Stimulated activated CD4-positive, alpha-beta T cell treated with anti-CD3 and anti-CD28 coated beads, TNF-alpha, amount 100 ng/mL, for 48 hours (primary cell): ENCODE measurements around the gene NCKAP5L.

Experiments used
- DNase-seq, 3 donors: peaks; one replicate each; pipeline ENCODE4 v3.0.0-alpha.2; 2020; ENCODE audit warnings: low read depth in 3 of 3

Gene NCKAP5L

DNA sequence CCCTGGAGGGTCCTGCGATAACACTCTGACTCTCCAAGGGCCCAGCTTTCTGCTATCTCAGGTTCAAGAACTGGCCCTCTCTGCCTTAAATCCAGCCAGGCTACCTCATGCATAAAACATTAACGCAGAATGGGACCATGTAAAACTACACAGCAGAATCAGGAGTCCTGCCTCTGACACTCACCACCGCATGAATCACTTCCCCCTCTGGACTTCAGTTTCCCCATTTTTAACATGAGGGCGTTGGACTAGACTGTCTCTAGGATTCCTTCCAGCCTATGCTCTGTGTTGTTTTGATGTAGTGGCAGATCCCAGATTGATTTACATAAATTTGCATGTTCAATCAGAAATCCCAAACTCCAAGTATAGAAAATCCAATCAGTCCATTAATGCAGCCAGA is 3.3 kb downstream of the NCKAP5L start:
- DNase-seq: no peak

DNA sequence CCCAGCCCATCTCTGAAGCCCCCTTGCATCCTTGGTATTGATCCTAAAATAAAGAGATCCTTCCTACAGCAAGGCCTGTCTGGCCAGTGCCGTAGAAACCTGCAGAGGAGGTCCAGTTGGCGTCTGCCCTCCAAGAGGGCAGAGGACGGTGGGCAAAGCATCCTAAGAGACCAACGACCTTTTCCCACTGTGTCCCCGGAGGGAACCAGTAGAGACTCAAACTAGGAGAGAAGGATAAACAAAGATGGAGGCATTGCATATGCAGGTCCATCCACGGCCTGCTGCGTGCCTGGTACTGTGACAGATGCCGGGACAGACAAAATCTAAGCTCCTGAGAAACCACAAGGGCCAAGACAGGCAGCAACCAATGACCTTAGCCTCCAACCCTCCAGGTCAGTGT is 3.8 kb downstream of the NCKAP5L start:
- no peak for DNase-seq

DNA sequence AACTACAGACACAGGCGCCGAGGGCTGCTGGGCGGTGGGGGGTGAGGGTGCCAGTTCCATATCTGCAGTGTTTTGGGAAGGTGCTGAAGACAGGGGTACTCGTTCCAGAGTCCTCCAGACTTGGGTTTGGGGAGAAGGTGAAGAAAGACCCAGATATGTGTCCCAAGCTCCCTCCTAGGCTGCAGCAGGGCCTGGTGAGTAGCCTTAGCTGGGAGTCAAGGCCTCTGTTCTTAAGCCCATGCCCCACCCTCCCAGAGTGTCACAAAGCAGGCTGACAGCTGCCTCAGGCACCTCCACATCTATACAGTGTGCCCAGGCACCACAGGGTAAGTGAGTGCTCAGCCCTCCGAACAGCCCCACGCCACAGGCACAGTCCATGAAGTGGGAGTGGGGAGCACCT is 4.3 kb downstream of the NCKAP5L start:
- DNase-seq: no peak

DNA sequence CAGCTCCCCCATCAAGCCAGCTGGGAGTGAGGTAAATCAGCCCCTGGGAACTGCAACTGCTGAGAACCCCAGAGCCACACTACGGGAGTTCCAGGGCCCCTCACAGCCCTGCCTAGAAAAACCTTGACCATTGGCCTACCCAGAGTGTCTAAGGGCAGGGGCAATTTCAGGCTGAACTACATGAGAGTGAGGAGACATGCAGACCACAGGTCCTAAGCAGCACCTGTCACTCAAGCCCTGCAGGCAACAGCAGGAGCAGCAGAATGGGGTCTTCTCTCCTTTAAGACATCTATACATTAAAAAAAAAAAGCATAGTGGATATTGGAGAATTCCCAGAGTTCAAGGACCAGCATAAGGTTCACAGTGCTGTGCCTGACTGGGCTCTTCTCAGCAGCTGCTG is 4.9 kb downstream of the NCKAP5L start:
- no peak for DNase-seq

DNA sequence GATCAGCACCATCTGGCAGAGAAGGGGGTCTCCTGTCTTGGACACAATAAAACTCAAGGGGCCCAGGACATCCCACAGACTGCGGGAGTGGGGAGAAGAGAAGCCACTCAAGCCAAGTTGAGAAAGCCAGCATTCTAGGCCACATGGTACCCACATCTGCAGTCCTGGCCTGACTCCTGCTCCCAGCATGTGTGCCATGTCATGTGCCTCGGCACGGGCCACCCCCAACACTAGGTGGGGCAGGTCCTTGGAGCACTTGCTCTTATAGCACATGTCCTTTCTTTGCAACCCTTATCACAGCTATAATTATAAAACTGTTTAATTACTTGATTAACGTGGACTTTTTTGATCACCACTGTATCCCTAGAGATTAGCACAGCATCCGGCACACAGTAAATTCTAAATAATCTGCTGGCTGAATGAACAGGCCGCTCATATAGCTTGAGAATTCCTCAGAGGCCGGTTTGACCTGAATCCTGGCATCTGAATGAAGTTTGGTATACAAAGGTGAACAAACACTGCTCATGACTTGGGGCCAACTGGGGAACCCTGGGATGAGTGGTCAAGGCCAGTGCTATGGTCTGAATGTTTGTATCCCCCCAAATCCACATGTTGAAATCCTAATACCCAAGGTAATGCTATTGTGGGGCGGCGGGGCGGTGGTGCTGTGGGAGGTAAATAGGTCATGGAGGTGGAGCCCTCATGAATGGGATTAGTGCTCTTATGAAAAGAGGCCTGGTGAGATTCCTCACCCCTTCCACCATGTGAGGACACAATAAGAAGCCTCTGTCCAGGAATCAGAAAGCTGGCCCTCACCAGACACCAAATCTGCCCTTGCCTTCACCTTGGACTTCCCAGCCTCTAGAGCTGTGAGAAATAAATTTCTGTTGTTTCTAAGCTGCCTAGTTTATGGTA is 6.6 kb downstream of the NCKAP5L start:
- no peak for DNase-seq

DNA sequence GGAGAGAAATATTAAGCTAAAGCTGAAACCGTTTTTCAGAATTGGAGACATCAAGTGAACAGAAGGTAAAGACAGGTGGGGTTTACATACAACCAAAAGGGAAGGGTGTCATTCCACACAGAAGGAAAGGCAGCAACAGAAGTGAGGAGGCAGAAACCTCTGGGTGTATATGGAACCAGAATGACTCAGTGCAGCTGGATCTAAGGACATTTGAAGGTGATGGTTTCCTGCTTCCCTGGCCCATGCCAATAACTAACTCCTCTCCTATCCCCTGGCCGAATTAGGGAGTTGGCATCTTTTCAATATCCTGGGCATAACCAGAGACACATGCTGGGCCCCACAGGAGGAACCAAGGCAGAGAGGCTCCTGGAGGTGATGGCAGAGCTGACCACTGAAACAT is 8.4 kb downstream of the NCKAP5L start:
- no peak for DNase-seq

DNA sequence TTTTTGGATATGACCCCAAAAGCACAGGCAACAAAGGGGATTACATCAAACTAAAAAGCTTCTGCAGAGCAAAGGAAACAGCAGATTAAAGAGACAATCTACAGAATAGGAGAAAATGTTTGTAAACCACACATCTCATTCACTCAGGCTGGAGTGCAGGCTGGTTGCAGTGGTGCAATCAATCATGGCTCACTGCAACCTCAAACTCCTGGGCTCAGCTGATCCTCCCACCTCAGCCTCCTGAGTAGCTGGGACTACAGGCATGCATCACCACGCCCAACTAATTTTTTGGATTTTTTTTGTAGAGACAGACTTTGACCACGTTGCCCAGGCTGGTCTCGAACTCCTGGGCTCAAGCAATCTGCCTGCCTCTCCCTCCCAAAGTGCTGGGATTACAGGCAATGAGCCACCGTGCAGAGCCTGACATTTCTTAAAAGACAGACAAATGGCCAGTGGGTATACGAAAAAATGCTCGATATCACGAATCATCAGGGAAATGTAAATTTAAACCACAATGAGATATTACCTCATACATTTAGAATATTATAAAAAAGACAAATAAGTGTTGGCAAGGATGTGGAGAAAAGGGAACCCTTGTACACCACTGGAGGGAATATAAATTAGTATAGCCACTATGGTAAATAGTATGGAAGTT is 9.8 kb downstream of the NCKAP5L start:
- no peak for DNase-seq

DNA sequence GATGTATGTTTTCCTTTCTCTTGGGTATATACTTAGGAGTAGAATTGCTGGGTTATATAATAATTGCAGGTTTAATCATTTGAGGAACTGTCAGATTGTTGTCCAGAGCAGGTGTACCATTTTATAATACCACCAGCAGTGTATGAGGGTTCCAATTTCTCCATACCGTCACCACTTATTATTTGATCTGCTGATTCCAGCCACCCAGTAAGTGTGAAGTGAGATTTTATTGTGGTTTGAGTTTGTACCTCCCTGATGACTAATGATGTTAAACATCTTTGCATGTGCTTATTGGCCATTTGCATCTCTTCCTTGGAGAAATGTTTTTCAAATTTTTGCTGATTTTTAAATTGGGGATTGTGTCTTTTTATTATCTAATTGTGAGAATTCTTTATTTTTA is 15.1 kb downstream of the NCKAP5L start:
- DNase-seq: no peak

DNA sequence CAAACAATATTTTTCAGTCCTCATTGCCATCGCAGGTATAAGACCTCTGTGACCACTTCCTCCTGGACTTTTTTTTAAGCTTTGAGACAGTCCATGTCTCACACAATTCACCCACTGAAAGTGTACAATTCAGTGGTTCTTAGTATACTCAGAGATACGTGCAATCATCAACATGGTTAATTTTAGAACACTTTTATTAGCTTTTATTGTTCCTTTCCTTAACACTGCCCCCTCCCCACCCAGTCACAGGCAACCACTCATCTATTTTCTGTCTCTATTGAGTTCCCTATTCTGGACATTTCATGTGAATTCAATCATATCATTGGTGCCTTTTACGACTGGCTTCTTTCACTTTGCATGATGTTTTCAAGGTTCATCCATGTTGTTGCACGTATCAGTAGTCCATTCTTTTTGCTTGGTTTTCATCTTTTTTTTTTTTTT is 16.2 kb downstream of the NCKAP5L start:
- no peak for DNase-seq

DNA sequence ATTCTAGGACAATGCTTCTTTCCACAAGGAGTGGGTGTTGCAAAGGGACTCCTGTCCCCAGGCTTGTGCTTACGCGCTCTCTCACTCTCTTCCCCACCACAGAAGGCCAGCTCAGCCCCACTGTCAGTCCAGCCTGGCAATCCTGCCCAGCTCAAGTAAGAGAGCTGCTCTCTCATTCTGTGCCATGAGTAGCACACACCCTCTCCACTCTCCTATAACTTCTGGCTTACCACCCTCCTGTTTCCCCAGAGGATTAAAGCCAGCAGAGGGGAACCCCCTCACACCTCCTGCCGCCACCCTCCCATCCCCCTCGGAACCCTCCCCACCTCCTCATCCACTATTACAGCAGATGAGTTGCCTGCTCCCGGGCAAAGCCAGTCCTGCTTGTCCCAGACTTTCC is 17.1 kb downstream of the NCKAP5L start:
- no peak for DNase-seq

DNA sequence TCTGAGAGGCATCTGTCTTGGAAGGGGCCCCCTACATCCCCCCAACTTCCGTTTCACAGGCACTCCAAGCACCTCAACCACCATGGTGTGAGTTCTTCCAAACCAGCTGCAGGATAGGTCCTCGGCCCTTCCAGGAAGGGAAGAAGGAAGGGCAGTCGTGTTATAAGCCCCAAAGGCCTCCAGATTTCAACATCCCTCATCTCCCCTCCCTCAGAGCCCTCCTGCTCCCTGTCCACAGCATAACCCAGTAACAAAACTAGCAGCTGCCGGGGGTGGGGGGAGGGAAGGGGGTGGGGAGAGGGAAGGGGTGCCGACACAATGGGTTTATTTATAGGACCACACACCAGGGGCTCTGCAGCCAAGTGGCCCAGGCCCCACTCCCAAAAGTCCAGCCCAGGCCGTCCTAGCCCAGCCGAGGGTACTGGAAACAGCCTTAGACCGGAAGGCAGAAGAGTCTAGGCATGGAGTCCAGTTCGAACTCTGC is 18.3 kb downstream of the NCKAP5L start:
- no peak for DNase-seq

DNA sequence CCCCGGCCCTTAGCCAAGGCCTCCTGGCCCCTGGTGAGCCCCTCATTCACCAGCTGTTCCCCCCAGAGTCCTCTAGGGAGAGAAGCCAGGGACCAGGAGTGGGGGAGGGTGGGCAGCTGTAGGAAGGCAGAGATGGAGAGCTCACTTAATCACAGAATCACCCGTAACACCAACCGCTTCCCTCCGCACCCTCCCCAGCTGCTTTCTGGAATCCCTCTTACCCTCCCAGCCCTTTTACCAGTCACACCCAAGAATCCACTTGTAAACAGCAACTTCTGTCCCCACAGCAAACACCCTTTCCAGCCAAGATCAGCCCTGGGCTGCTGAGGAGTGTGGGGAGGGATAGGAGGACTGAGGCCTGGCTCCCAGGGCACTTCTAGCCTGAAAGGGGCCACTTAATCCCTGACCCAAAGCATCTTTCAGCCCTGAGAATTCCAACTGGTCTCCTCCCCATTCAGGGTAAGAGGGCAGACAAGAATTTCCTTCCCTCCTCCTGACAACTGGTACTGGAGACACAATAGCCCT is 18.8 kb downstream of the NCKAP5L start:
- no peak for DNase-seq

DNA sequence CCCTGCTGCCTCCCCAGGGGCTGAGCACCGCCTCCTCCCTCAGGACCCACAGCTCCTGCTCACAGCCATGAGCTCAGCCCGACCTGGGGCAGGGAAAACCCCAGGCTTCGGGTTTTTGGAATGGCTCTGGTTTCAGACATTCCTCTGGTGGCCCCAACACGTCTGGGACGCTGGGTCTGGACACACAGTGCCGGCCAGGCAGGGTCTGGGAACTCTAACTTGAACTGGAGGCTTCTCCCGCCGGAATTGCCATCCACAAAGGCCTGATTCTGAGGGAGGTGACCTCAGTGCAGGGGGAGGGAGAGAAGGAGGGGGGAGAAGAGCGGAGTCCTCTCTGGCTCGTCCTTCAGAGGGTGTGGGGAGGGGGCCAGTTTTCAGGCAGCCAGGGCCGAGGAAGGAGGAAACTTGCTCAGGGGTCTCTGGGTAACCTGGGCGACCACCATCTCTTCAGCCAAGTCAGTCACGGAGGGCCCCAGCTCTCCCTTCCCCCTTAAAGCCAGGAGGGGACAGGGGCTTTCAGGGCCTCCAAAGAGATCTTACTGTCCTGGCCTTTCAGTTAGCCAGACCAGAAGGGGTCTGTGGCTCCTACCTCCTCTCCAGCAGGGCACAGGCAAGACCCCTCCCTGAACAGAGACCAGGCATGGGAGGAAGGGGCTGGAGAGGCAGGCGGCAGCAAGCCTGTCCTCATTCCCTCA is 19.4 kb downstream of the NCKAP5L start:
- no peak for DNase-seq

DNA sequence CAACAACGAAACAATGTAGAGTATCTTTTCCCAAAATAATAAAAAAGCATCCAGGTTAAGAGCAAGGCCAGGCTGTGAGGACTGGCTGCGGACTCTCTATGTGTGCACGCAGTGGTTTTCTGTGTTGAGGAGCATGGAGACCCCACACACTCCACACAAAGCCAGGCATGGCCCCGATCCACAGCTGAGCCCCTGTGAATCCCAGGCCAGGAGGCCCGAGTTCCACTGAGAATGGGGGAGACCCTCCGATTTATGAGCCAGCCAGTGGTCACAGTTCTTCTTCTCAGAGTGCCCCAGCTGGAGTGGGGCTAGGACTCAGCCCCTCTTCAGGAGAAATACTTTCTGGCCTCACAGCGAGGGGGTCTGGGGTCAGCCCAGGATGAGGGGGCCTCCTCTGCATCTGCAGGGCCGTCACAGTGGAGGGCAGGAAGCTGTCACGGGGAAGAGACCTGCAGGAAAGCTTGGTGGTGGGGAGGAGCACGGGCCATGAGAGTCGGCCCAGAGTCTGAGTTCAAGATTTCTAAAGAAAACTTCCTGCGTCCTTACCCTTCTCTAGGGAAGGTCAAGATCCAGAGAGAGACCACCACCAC is 20.1 kb downstream of the NCKAP5L start:
- no peak for DNase-seq

DNA sequence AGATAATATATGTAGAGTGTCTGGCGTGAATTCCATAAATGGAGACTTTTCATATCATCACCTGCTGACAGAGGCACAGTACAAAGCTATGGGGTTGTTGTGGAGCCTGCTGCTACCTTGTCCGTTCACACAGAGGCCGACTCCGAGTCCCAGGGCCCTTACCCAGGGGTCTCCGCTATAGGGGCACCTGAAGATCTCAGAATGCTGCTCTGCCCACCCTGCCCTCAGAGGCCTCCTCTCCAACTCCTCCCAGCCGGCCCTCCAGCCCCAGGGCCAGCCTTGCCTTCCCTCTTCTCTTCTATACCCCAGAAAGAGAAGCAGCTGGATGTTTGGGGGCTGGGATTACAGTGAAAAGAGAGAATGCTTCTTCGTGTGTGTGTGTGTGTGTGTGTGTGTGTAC is 21.3 kb downstream of the NCKAP5L start:
- DNase-seq: no peak

DNA sequence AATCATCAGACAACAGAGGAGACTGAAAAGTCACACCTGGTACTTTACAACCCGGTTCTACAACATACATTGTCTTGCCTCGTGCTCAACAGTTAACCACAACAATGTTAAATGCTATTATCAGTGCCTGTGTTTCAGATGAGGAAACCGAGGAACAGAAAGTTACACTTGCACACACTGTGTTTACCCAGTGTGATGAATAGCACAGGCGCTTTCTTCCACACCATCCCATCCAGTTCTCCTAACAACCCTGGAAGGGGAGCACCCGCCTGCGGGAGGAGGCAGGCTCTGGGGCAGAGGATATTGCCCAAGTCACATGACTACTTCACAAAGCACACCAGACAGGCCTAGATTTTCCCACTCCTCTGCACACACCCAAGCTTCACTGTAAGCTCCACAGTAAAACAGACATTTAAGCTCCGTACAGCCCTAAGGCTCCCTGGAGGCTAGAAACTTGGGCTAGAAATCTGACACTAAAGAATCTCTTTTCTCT is 21.8 kb downstream of the NCKAP5L start:
- no peak for DNase-seq

DNA sequence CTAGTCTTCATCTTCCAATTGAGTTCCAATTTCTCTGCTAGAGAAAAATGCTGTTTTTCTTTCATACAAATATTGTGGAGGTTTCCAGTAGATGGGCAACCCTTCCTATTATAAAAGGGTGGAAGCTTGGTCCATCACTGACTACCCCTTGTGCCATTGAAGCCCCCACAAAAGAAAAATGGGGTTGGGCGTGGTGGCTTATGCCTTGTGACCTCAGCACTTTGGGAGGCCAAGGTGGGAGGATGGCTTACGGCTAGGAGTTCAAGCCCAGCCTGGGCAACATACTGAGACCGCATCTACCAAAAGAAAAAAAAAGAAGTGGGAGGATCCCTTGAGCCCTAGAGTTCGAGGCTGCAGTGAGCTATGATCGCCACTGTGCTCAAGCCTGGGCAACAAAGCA is 22.8 kb downstream of the NCKAP5L start:
- DNase-seq: no peak

DNA sequence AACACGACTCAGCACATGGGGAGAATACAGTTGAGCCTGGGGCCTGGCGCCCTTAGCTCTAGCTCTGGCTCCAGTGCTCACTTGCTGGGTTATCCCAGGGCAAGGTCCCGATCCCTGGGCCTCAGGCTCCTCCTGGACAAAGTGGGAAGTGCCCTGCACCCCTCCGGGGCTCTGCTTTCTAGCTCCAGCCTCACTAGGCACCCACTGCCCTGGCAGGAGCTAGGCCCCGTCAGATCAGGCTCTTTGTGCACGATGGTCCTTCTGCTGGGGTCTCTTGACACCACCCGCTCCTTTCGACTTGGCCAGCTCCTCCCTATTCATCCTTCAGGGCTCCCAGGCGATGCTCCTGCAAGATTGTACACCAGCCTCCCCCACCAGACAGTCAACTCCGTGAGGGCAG is 23.4 kb downstream of the NCKAP5L start:
- no peak for DNase-seq

DNA sequence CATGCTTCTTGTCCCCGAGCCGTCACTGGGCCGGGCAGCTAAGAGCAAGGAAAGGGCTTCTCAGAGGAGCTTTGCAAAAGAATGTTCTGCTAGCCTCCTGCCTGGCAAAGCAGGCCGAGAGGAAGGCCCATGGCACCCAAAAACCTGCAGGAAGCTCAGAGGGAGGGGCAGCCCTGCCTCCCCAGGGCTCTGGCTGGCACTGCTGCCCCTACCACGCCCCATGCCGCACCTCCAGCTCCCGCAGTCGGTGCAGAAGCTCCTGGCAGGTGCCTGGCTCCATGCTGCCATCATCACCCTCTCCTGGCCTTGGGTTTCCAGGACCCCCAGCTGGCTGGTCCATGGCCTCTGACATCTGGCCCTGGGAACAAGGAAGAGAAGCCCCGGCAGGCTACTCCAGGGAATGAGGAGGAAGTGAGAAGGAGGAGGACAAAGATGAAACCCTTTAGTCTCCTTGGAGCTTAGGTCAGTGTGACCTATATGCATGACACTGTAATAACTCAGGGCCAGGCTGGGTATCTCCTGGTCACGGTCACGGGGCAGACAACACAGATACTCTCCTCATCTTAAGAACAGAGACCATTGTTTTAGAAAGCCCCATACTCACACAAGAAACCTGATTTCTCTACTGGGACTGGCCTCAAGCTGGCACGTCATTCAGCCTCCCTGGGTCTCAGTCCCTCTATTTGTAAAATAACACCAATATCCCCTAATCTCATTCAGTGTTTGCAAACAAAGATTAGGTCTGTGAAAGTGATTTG is 24.3 kb downstream of the NCKAP5L start:
- DNase-seq: no peak

DNA sequence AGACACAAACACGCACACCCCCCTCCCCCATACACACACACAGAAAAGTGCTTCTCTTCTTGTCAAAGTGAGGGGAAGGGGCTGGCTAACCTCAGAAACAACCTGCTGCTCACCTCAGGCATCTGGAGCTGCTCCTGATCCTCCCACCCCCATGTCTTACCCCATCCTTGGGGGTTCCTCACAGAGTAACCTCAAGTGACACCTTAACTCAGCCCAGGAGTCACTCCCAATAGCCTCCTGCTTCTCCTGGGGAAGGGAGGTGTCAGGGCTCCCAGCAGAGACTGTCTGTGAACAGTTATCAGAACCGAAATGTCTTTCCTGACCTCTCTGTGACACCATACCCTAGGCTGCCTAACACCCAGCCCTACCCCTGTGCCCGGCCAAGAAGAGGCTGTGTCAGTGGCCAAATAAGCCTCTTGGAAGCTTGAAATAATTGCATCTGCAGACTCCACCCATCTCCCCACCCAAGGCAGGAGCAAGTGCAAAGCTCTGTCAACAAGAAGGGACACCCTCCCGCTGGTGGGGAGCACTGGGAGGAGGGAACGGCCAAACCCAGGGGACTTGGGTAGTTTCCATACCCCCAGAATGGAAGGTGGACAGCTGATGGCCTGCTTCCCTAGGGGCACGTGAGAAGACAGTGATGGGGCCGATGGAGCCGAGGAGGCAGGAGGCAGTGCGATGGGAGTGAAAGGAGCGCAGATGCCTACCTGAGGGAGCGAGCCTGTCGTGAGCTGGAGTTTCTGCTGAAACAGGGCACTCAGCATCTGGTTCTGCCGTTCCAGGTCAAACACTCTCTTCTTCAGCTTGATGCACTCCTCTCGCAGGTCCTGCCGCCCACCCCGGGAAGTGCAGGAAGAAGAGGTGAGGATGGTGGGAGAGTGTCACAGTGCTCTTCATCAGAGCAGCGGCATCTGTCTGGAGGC is 26.8 kb downstream of the NCKAP5L start:
- no peak for DNase-seq
